A549 (cell line): ENCODE results near the gene GNG12. TPM values are rescaled to one million over a fixed set of nuclear protein-coding genes. Genes with fewer than 3 reads are reported as not detected.
A peak's percentile ranks its signal among the peaks of the same experiment; 100 is the strongest.

Experiments used
- ATAC-seq, 2 experiments: fragments of 200-7000 bp in 1 of 2; fragments of >200 bp in 1 of 2; cut with Nextera tagmentation in 1 of 2; cut with Tn5 transposase in 1 of 2; 3 replicates each; pipeline versions ENCODE4 v1.8.0 to v1.9.1; 2018 to 2020; ENCODE audit warnings: mild to moderate bottlenecking in 1 of 2, moderate library complexity in 1 of 2
- CTCF ChIA-PET: fragments of 300-600 bp; sonication (Branson Sonifier 250); formaldehyde crosslinking; extraction: SDS; loops from one replicate; lab custom pipeline; 2021; ENCODE audit warnings: antibody characterized with exemption, inconsistent platforms; lab: Yijun Ruan, JAX
- POLR2A ChIA-PET: fragments of 350-600 bp; formaldehyde crosslinking; extraction: SDS; loops from one replicate; lab custom pipeline; 2021; ENCODE audit warnings: antibody characterized with exemption, inconsistent platforms; lab: Yijun Ruan, JAX
- DNase-seq, 2 experiments: peaks; one replicate each; pipeline versions ENCODE4 v3.0.0 to v3.0.0-alpha.2; 2011 to 2016; ENCODE audit warnings: low read depth in 1 of 2, low spot score in 1 of 2
- FAIRE-seq: peaks from 2 replicates; lab custom pipeline; 2011; peaks lifted over from hg19 to GRCh38; lab: Jason Lieb, UNC
- H3K27ac ChIP-seq, 2 experiments: fragments of >200 bp; sonication (Bioruptor Twin); formaldehyde crosslinking; 3 replicates each; pipeline ENCODE4 v1.5.1; 2016 to 2017
- H3K4me1 ChIP-seq: fragments of >200 bp; sonication (Bioruptor Twin); formaldehyde crosslinking; 3 replicates; pipeline ENCODE4 v1.6.1; 2016
- H3K4me2 ChIP-seq: fragments of >200 bp; sonication (Bioruptor Twin); formaldehyde crosslinking; 3 replicates; pipeline ENCODE4 v1.6.1; 2016
- H3K4me3 ChIP-seq: fragments of >200 bp; sonication (Bioruptor Twin); formaldehyde crosslinking; 3 replicates; pipeline ENCODE4 v1.5.1; 2016
- H3K9me3 ChIP-seq: fragments of >200 bp; sonication (Bioruptor Twin); formaldehyde crosslinking; 3 replicates; pipeline ENCODE4 v1.6.1; 2016
- CEBPB ChIP-seq, 2 experiments: fragments of >200 bp in 1 of 2; sonication (Bioruptor Twin) in 1 of 2; formaldehyde crosslinking in 1 of 2; IDR thresholded peaks; 2 replicates each; pipeline ENCODE4 v1.6.1; 2012 to 2016
- CHD2 ChIP-seq: fragments of 150-350 bp; IDR thresholded peaks from 2 replicates; pipeline ENCODE4 v1.6.1; 2014; ENCODE audit warnings: low read length; ENCODE audit not compliant: partially characterized antibody
- CHD4 ChIP-seq: fragments of 200-600 bp; sonication (generic); IDR thresholded peaks from 2 replicates; pipeline ENCODE4 v1.6.1; 2016; ENCODE audit warnings: antibody characterized with exemption, mild to moderate bottlenecking, borderline replicate concordance
- EP300 ChIP-seq, 2 experiments: fragments of >200 bp; sonication (Bioruptor Twin); formaldehyde crosslinking; IDR thresholded peaks; 2 replicates in 1 of 2; 3 replicates in 1 of 2; pipeline ENCODE4 v1.6.1; 2016 to 2017
- FOXS1 ChIP-seq: fragments of 250-450 bp; sonication (Bioruptor Pico); IDR thresholded peaks from 2 replicates; pipeline ENCODE4 v1.5.0; 2020; ENCODE audit warnings: mild to moderate bottlenecking, moderate library complexity
- HEYL ChIP-seq: fragments of 250-450 bp; sonication (Bioruptor Pico); IDR thresholded peaks from 2 replicates; pipeline ENCODE4 v1.8.0; 2021; ENCODE audit warnings: mild to moderate bottlenecking, moderate library complexity
- HOXB5 ChIP-seq: fragments of 250-450 bp; sonication (Bioruptor Pico); IDR thresholded peaks from 2 replicates; pipeline ENCODE4 v1.5.0; 2020; ENCODE audit warnings: mild to moderate bottlenecking, moderate library complexity
- MAZ ChIP-seq: fragments of 150-350 bp; IDR thresholded peaks from 2 replicates; pipeline ENCODE4 v1.6.1; 2014; ENCODE audit warnings: antibody characterized with exemption, low read depth, low read length, borderline replicate concordance
- MYC ChIP-seq: IDR thresholded peaks from 2 replicates; pipeline ENCODE4 v1.6.1; 2012; ENCODE audit warnings: mild to moderate bottlenecking, inconsistent platforms, low read length, improper control_type of control experiment, borderline replicate concordance
- POLR2AphosphoS2 ChIP-seq: conservative IDR thresholded peaks from 2 replicates; pipeline ENCODE4 v1.6.1; 2012; ENCODE audit warnings: low read length, improper control_type of control experiment, inconsistent platforms
- ZC3H11A ChIP-seq: fragments of 450-650 bp; IDR thresholded peaks from 2 replicates; pipeline ENCODE4 v1.6.1; 2014; ENCODE audit warnings: antibody characterized with exemption, mild to moderate bottlenecking
- ZFP36 ChIP-seq: fragments of 450-650 bp; IDR thresholded peaks from 2 replicates; pipeline ENCODE4 v1.6.1; 2014; ENCODE audit warnings: borderline replicate concordance; ENCODE audit not compliant: partially characterized antibody
- ZSCAN20 ChIP-seq: fragments of 250-450 bp; sonication (Bioruptor Pico); IDR thresholded peaks from 2 replicates; pipeline ENCODE4 v1.8.0; 2022; ENCODE audit warnings: mild to moderate bottlenecking, moderate library complexity
- WGBS: methylation state at CpG from one replicate; pipeline ENCODE4 v1.1.6; 2017; ENCODE audit errors: missing lambda C conversion rate; 5-methylcytosine and 5-hydroxymethylcytosine counted together
- polyA plus RNA-seq, 4 experiments: library from polyadenylated mRNA; depleted of rRNA in 3 of 4; stranded (reverse); fragments of >200 nt; fragmentation: RNase III in 1 of 4; extraction: RNeasy Plus Mini Kit Qiagen cat#74134 plus additional on column Dnase treatment in 1 of 4; gene quantifications; 2 replicates in 3 of 4; 3 replicates in 1 of 4; pipeline ENCODE4 v1.2.3, GENCODE V29; 2011 to 2017
- TF ChIP-seq, protein P1 (sequence below): IDR thresholded peaks from 2 replicates; pipeline ENCODE4 v1.6.1; 2012
- TF ChIP-seq, protein P2 (sequence below): fragments of 450-650 bp; IDR thresholded peaks from 2 replicates; pipeline ENCODE4 v1.6.1; 2014; ENCODE audit warnings: antibody characterized with exemption
- TF ChIP-seq, protein P3 (sequence below): fragments of 250-450 bp; sonication (Bioruptor Pico); IDR thresholded peaks from 2 replicates; pipeline ENCODE4 v1.5.0; 2020; ENCODE audit warnings: low read depth, mild to moderate bottlenecking, moderate library complexity
- TF ChIP-seq, protein P4 (sequence below): IDR thresholded peaks from 2 replicates; pipeline ENCODE4 v1.6.1; 2012
- TF ChIP-seq, protein P5 (sequence below): fragments of 250-450 bp; sonication (Bioruptor Pico); IDR thresholded peaks from 2 replicates; pipeline ENCODE4 v1.5.0; 2021; ENCODE audit warnings: mild to moderate bottlenecking, moderate library complexity, borderline replicate concordance

GNG12 gene
- polyA plus RNA-seq, 2 of the 4 experiments (the other 2 are of a cell fraction) = 91.8 to 132 TPM

DNA sequence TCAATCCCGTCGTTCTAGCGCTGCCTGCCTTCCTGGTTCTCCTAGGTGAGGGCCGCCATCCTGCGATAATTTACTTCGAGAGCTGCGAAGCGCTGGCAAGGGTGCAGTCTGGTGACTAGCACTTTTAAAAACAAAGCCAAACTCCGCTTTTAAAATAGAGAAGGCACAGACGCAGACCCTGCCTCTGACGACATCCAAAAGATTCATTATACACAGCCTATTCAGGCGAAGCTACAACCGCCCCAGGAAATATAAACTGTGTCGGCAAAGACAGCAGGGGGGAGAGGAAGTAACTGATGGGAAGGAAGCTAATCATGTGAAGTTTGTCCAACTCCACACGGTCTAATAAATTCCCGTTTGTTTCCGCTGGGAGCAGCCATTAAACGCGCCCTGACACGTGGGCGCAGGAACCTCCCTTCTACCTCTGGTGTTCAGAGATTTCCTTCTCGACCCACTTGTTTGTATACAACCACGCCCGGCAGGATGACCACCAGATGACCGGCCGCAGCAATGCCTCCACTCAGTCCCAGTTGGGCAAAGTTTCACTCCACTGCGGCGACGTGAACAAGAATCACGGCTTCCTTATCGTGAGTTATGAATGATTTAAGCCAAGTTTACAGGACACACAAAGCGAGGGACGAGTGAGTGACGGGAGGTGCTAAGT lies 1.3 kb downstream of the GNG12 start:
- H3K4me3 ChIP-seq = peak overlapping the region; percentile 86
- H3K4me2 ChIP-seq = peak overlapping the region; percentile 74
- POLR2A ChIA-PET = interaction anchor here (0.9 to 2.0 kb wide), 4 partner anchors 20 to 146 kb away, joined by 3 to 11 read pairs (median 4); no protein-coding TSS in a partner anchor
- peak; percentile 67 to 81 for DNase-seq
- TF ChIP-seq ZSCAN20 (CRISPR knock-in tag) (no peak), POLR2AphosphoS2 (no peak), MYC (peak; percentile 76), CEBPB (IDR thresholded peaks at IDR 0.05) (no peak), MAZ (no peak), ZFP36 (no peak), EP300 (IDR thresholded peaks at IDR 0.05) (no peak), HEYL (CRISPR knock-in tag) (no peak), CHD4 (no peak), CHD2 (no peak)
- TF ChIP-seq, protein P1, sequence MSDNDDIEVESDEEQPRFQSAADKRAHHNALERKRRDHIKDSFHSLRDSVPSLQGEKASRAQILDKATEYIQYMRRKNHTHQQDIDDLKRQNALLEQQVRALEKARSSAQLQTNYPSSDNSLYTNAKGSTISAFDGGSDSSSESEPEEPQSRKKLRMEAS = peak; percentile 94
- TF ChIP-seq, protein P2, sequence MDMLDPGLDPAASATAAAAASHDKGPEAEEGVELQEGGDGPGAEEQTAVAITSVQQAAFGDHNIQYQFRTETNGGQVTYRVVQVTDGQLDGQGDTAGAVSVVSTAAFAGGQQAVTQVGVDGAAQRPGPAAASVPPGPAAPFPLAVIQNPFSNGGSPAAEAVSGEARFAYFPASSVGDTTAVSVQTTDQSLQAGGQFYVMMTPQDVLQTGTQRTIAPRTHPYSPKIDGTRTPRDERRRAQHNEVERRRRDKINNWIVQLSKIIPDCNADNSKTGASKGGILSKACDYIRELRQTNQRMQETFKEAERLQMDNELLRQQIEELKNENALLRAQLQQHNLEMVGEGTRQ = peak; percentile 67
- TF ChIP-seq, protein P3, sequence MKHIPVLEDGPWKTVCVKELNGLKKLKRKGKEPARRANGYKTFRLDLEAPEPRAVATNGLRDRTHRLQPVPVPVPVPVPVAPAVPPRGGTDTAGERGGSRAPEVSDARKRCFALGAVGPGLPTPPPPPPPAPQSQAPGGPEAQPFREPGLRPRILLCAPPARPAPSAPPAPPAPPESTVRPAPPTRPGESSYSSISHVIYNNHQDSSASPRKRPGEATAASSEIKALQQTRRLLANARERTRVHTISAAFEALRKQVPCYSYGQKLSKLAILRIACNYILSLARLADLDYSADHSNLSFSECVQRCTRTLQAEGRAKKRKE (CRISPR knock-in tag) = no peak
- no peak for FAIRE-seq
- WGBS = under 1% methylated on average over 34 of the region's 34 CpGs
- H3K9me3 ChIP-seq = no peaks in the 10 kb centered on the region
- H3K27ac ChIP-seq = peak overlapping the region; percentile 97 to 99
- H3K4me1 ChIP-seq = peaks cover 39% of the 10 kb centered on the region
- CTCF ChIA-PET = interaction anchor here (0.9 to 2.2 kb wide), 5 partner anchors 61 to 299 kb away, joined by 4 to 16 read pairs (median 6); no protein-coding TSS in a partner anchor
- peak; percentile 68 to 80 for ATAC-seq

DNA sequence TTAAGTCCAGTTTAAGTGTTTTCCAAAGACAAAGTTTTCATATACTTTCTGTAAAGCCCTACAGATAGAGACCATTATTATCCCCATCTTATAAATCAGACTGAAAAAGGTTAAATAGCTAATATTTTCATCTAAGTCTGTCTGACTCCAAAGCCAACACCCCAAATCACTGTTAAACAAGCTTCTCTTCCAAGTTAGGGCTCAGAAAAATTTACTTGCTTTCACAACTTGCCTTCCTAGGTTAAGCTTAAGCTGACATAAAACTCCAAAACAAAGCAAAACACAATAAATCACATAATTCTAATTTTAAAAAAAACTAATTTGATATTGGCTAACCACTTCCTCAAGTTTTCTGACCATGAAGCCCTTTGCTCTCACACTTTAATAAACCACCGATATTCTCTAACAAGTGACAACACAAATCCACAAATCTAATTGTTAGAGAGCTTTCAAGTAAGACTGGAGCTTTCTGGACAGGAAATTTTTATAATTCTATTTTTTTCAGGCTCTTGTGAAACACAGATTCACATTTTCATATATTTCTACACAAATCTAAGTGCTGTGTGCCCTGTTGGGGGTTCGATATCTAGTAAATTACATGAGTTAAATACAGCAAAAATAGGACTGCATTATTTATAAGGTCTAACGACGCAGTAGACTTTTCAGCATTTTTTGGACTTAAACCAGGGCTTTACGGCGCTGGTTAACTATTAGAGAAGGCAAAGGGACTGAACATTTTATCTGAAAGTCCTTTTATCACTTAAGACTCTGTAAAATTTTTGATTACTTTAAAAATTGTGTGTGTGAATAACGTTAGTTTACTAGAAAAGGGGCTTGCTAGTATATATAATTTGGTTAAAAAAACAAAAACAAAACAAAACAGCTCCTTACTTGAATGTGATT lies 2.1 kb downstream of the GNG12 start:
- no peak for FAIRE-seq
- peak overlapping the region; percentile 86 for H3K4me3 ChIP-seq
- no peak for TF ChIP-seq CHD2
- TF ChIP-seq, all 56 proteins: peak for 0
- ATAC-seq = no peak
- peak overlapping the region; percentile 97 to 99 for H3K27ac ChIP-seq
- ChIA-PET CTCF (interaction anchor here (0.9 to 2.2 kb wide), 5 partner anchors 60 to 298 kb away, joined by 4 to 16 read pairs (median 6); no protein-coding TSS in a partner anchor), POLR2A (interaction anchor here (0.6 to 2.0 kb wide), 5 partner anchors 20 to 146 kb away, joined by 3 to 11 read pairs (median 5); partner anchors contain the start of gene GADD45A)
- WGBS = 7% methylated on average over 7 of the region's 7 CpGs
- no peak for DNase-seq
- peak overlapping the region; percentile 74 for H3K4me2 ChIP-seq
- H3K9me3 ChIP-seq = no peaks in the 10 kb centered on the region
- H3K4me1 ChIP-seq = peaks cover 32% of the 10 kb centered on the region

DNA sequence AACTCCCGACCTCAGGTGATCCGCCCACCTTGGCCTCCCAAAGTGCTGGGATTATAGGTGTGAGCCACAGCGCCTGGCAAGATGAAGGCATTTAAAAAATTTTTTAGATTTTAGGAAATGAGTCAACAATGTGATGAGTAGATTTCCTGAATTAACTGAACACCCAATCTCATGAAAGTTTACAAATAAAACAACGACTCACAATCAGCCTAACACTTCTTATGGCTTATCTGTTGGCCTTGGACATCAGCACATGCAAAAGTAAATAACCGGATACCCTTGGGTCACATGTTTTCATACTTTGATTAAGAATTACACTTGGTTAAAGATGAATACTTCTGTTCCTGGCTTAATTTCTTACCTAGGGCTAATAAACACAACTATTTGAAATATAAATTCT lies 3.0 kb downstream of the GNG12 start:
- FAIRE-seq = no peak
- peak overlapping the region in 1 of 2 experiments; percentile 14; a peak in 3 of 6 replicates for H3K27ac ChIP-seq
- peaks cover 34% of the 10 kb centered on the region for H3K4me1 ChIP-seq
- no peak for DNase-seq
- CTCF ChIA-PET = interaction anchor here (0.9 to 1.2 kb wide), 3 partner anchors 9 to 70 kb away, joined by 3 to 4 read pairs (median 3); no protein-coding TSS in a partner anchor
- peak overlapping the region; percentile 86; the same call in 2 of the 3 replicates for H3K4me3 ChIP-seq
- TF ChIP-seq, protein P4, sequence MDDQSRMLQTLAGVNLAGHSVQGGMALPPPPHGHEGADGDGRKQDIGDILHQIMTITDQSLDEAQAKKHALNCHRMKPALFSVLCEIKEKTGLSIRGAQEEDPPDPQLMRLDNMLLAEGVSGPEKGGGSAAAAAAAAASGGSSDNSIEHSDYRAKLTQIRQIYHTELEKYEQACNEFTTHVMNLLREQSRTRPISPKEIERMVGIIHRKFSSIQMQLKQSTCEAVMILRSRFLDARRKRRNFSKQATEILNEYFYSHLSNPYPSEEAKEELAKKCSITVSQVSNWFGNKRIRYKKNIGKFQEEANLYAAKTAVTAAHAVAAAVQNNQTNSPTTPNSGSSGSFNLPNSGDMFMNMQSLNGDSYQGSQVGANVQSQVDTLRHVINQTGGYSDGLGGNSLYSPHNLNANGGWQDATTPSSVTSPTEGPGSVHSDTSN = no peak
- TF ChIP-seq, protein P1 = no peak
- TF ChIP-seq HOXB5 (CRISPR knock-in tag) (no peak), FOXS1 (CRISPR knock-in tag) (no peak), ZC3H11A (no peak)
- TF ChIP-seq, protein P5, sequence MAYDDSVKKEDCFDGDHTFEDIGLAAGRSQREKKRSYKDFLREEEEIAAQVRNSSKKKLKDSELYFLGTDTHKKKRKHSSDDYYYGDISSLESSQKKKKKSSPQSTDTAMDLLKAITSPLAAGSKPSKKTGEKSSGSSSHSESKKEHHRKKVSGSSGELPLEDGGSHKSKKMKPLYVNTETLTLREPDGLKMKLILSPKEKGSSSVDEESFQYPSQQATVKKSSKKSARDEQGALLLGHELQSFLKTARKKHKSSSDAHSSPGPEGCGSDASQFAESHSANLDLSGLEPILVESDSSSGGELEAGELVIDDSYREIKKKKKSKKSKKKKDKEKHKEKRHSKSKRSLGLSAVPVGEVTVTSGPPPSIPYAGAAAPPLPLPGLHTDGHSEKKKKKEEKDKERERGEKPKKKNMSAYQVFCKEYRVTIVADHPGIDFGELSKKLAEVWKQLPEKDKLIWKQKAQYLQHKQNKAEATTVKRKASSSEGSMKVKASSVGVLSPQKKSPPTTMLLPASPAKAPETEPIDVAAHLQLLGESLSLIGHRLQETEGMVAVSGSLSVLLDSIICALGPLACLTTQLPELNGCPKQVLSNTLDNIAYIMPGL (CRISPR knock-in tag) = no peak
- H3K4me2 ChIP-seq = peak overlapping the region; percentile 74
- POLR2A ChIA-PET = interaction anchor here (0.6 kb wide), 1 partner anchor 145 kb away, joined by 6 read pairs; the partner anchor contains the start of gene GADD45A
- 40% methylated on average over 5 of the region's 5 CpGs for WGBS
- ATAC-seq = no peak
- no peaks in the 10 kb centered on the region for H3K9me3 ChIP-seq
